HepG2 (cell line): ENCODE data around the gene ZNF48. TPM values are rescaled to one million over a fixed set of nuclear protein-coding genes. Genes with fewer than 3 reads are reported as not detected.

Experiments used
- CREM ChIP-seq, 2 experiments: sonication (generic) in 1 of 2; formaldehyde crosslinking in 1 of 2; IDR thresholded peaks; 2 replicates each; pipeline versions ENCODE4 v1.4.0 to v1.6.1; 2016 to 2020; ENCODE audit warnings: antibody characterized with exemption in 1 of 2, mild to moderate bottlenecking in 1 of 2, missing genetic modification reagents in 1 of 2
- ELF1 ChIP-seq: sonication (generic); formaldehyde crosslinking; IDR thresholded peaks from 2 replicates; pipeline ENCODE4 v1.4.0; 2020; ENCODE audit warnings: missing genetic modification reagents
- ETV6 ChIP-seq: sonication (generic); formaldehyde crosslinking; conservative IDR thresholded peaks from 2 replicates; pipeline ENCODE4 v1.4.0; 2020; ENCODE audit warnings: missing genetic modification reagents
- FOXM1 ChIP-seq: sonication (generic); formaldehyde crosslinking; IDR thresholded peaks from 2 replicates; pipeline ENCODE4 v1.5.0; 2020; ENCODE audit warnings: missing genetic modification reagents
- GPN1 ChIP-seq: sonication (generic); formaldehyde crosslinking; IDR thresholded peaks from 2 replicates; pipeline ENCODE4 v1.5.1; 2020; ENCODE audit warnings: missing genetic modification reagents, borderline replicate concordance
- MAF1 ChIP-seq: sonication (generic); formaldehyde crosslinking; IDR thresholded peaks from 2 replicates; pipeline ENCODE4 v1.5.0; 2020; ENCODE audit warnings: missing genetic modification reagents, borderline replicate concordance
- MAZ ChIP-seq, 2 experiments: sonication (generic) in 1 of 2; formaldehyde crosslinking in 1 of 2; IDR thresholded peaks; 2 replicates each; pipeline versions ENCODE4 v1.5.0 to v1.6.1; 2012 to 2020; ENCODE audit warnings: low read depth in 2 of 2, mild to moderate bottlenecking in 2 of 2, borderline replicate concordance in 1 of 2, improper control_type of control experiment in 1 of 2, low read length in 1 of 2, missing genetic modification reagents in 1 of 2, moderate library complexity in 1 of 2
- MED8 ChIP-seq: sonication (generic); formaldehyde crosslinking; IDR thresholded peaks from 2 replicates; pipeline ENCODE4 v1.8.1; 2023; ENCODE audit warnings: mild to moderate bottlenecking, missing genetic modification reagents; ENCODE audit not compliant: insufficient replicate concordance
- MXD4 ChIP-seq: IDR thresholded peaks from 2 replicates; pipeline ENCODE4 v1.6.1; 2016; ENCODE audit warnings: mild to moderate bottlenecking, missing biosample characterization, missing genetic modification reagents
- MXI1 ChIP-seq: IDR thresholded peaks from 3 replicates; pipeline ENCODE4 v1.6.1; 2012; ENCODE audit warnings: low read depth, low read length, inconsistent platforms, borderline replicate concordance
- MYC ChIP-seq: sonication (generic); formaldehyde crosslinking; IDR thresholded peaks from 2 replicates; pipeline ENCODE4 v1.9.0; 2021; ENCODE audit warnings: missing genetic modification reagents, borderline replicate concordance
- NFATC3 ChIP-seq: sonication (generic); formaldehyde crosslinking; IDR thresholded peaks from 2 replicates; pipeline ENCODE4 v1.5.1; 2020; ENCODE audit warnings: mild to moderate bottlenecking, missing genetic modification reagents
- NR2F1 ChIP-seq, 2 experiments: fragments of 450-650 bp in 1 of 2; formaldehyde crosslinking in 1 of 2; IDR thresholded peaks; 2 replicates each; pipeline versions ENCODE4 v1.5.0 to v1.6.1; 2016 to 2020; ENCODE audit warnings: mild to moderate bottlenecking in 1 of 2, missing compliant biosample characterization in 1 of 2, missing genetic modification reagents in 1 of 2, moderate library complexity in 1 of 2
- RARA ChIP-seq: IDR thresholded peaks from 2 replicates; pipeline ENCODE4 v1.6.1; 2016; ENCODE audit warnings: missing genetic modification reagents, missing compliant biosample characterization
- SMYD3 ChIP-seq: sonication (generic); formaldehyde crosslinking; IDR thresholded peaks from 2 replicates; pipeline ENCODE4 v1.8.1; 2023; ENCODE audit warnings: mild to moderate bottlenecking, missing genetic modification reagents
- YEATS4 ChIP-seq: sonication (generic); formaldehyde crosslinking; IDR thresholded peaks from 2 replicates; pipeline ENCODE4 v1.4.0; 2020; ENCODE audit warnings: missing genetic modification reagents, borderline replicate concordance
- ZNF30 ChIP-seq: sonication (generic); formaldehyde crosslinking; IDR thresholded peaks from 2 replicates; pipeline ENCODE4 v1.5.0; 2020; ENCODE audit warnings: mild to moderate bottlenecking, missing genetic modification reagents
- ZNF331 ChIP-seq: sonication (generic); formaldehyde crosslinking; IDR thresholded peaks from 2 replicates; pipeline ENCODE4 v1.4.0; 2020; ENCODE audit warnings: missing genetic modification reagents
- ZNF446 ChIP-seq: sonication (generic); formaldehyde crosslinking; IDR thresholded peaks from 2 replicates; pipeline ENCODE4 v1.5.0; 2020; ENCODE audit warnings: mild to moderate bottlenecking, missing genetic modification reagents
- ZNF496 ChIP-seq: sonication (generic); formaldehyde crosslinking; IDR thresholded peaks from 2 replicates; pipeline ENCODE4 v1.8.1; 2023; ENCODE audit warnings: mild to moderate bottlenecking, moderate library complexity, missing genetic modification reagents; ENCODE audit not compliant: insufficient replicate concordance
- polyA plus RNA-seq, 8 experiments: library from polyadenylated mRNA; depleted of rRNA in 3 of 8; stranded (reverse) in 7 of 8; unstranded in 1 of 8; fragments of >200 nt; fragmentation: Illumina TruSeq in 4 of 8; extraction: Trizol in 4 of 8; gene quantifications; 2 replicates each; pipeline versions ENCODE4 v1.2.1 to v1.2.3, GENCODE V29; 2011 to 2016; ENCODE audit warnings: low read depth in 4 of 8, missing spikeins in 1 of 8, mixed read lengths in 1 of 8; ENCODE audit not compliant: insufficient read depth in 1 of 8
- total RNA-seq, 5 experiments: library from RNA; depleted of rRNA; stranded (reverse); fragments of >200 nt; fragmentation: Illumina TruSeq; extraction: Trizol; gene quantifications; 2 replicates each; pipeline ENCODE4 v1.2.3, GENCODE V29; 2016; ENCODE audit warnings: low read depth in 1 of 5
- TF ChIP-seq, protein P1 (sequence below): sonication (generic); formaldehyde crosslinking; IDR thresholded peaks from 2 replicates; pipeline ENCODE4 v1.5.0; 2020; ENCODE audit warnings: missing genetic modification reagents, mild to moderate bottlenecking, borderline replicate concordance
- TF ChIP-seq, protein P2 (sequence below): sonication (generic); formaldehyde crosslinking; IDR thresholded peaks from 2 replicates; pipeline ENCODE4 v1.4.0; 2020; ENCODE audit warnings: missing genetic modification reagents
- TF ChIP-seq, protein P3 (sequence below): sonication (generic); formaldehyde crosslinking; IDR thresholded peaks from 2 replicates; pipeline ENCODE4 v1.8.1; 2023; ENCODE audit warnings: mild to moderate bottlenecking, missing genetic modification reagents, borderline replicate concordance
- TF ChIP-seq, protein P4 (sequence below): sonication (generic); formaldehyde crosslinking; IDR thresholded peaks from 2 replicates; pipeline ENCODE4 v1.8.1; 2023; ENCODE audit warnings: missing genetic modification reagents, inconsistent platforms, borderline replicate concordance

The ZNF48 gene
- total and polyA plus RNA-seq, 2 of the 13 experiments (the other 11 are each of a cell fraction or from before 2014, with no cell fraction given) = 9.9 to 12.3 TPM

GRCh38 chr16:30401768-30402425 is 6.7 kb downstream of the ZNF48 start (continued):
- TF ChIP-seq ZNF496 (no peak), NR2F1 (CRISPR knock-in tag; IDR thresholded peaks at IDR 0.05) (peak in 1 of 2 experiments; percentile 49; a peak in 1 of 4 replicates), ELF1 (peak; percentile 24; the same call in 1 of the 2 replicates), MED8 (no peak), FOXM1 (CRISPR knock-in tag) (no peak), ZNF30 (CRISPR knock-in tag) (no peak), MXI1 (peak; percentile 68; the same call in 1 of the 3 replicates), CREM (IDR thresholded peaks at IDR 0.05) (peak; percentile 53; the same call in 1 of the 2 replicates), CREM (CRISPR knock-in tag; IDR thresholded peaks at IDR 0.05) (no peak), RARA (CRISPR knock-in tag) (peak; percentile 88), ETV6 (no peak), GPN1 (no peak), YEATS4 (CRISPR knock-in tag) (peak; percentile 34; the same call in 1 of the 2 replicates), MYC (no peak), NFATC3 (CRISPR knock-in tag) (no peak), MXD4 (CRISPR knock-in tag) (peak; percentile 66), ZNF331 (peak; percentile 76), MAZ (IDR thresholded peaks at IDR 0.05; ENCODE audit: borderline replicate concordance, low read depth, low read length) (no peak), MAZ (CRISPR knock-in tag; IDR thresholded peaks at IDR 0.05; ENCODE audit: low read depth) (0 out of 2 replicates have a peak, but pooled peaks have one; percentile 44), SMYD3 (CRISPR knock-in tag) (no peak), ZNF446 (CRISPR knock-in tag) (no peak), MAF1 (CRISPR knock-in tag) (no peak)
- TF ChIP-seq, protein P1, sequence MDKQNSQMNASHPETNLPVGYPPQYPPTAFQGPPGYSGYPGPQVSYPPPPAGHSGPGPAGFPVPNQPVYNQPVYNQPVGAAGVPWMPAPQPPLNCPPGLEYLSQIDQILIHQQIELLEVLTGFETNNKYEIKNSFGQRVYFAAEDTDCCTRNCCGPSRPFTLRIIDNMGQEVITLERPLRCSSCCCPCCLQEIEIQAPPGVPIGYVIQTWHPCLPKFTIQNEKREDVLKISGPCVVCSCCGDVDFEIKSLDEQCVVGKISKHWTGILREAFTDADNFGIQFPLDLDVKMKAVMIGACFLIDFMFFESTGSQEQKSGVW (CRISPR knock-in tag) = no peak
- TF ChIP-seq, protein P2, sequence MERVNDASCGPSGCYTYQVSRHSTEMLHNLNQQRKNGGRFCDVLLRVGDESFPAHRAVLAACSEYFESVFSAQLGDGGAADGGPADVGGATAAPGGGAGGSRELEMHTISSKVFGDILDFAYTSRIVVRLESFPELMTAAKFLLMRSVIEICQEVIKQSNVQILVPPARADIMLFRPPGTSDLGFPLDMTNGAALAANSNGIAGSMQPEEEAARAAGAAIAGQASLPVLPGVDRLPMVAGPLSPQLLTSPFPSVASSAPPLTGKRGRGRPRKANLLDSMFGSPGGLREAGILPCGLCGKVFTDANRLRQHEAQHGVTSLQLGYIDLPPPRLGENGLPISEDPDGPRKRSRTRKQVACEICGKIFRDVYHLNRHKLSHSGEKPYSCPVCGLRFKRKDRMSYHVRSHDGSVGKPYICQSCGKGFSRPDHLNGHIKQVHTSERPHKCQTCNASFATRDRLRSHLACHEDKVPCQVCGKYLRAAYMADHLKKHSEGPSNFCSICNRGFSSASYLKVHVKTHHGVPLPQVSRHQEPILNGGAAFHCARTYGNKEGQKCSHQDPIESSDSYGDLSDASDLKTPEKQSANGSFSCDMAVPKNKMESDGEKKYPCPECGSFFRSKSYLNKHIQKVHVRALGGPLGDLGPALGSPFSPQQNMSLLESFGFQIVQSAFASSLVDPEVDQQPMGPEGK (CRISPR knock-in tag) = no peak
- TF ChIP-seq, protein P3, sequence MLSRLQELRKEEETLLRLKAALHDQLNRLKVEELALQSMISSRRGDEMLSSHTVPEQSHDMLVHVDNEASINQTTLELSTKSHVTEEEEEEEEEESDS (CRISPR knock-in tag) = no peak
- TF ChIP-seq, protein P4, sequence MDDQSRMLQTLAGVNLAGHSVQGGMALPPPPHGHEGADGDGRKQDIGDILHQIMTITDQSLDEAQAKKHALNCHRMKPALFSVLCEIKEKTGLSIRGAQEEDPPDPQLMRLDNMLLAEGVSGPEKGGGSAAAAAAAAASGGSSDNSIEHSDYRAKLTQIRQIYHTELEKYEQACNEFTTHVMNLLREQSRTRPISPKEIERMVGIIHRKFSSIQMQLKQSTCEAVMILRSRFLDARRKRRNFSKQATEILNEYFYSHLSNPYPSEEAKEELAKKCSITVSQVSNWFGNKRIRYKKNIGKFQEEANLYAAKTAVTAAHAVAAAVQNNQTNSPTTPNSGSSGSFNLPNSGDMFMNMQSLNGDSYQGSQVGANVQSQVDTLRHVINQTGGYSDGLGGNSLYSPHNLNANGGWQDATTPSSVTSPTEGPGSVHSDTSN (CRISPR knock-in tag) = no peak
